Fibroblast of peridontal ligament (primary cell): Measurements from ENCODE around the gene MCTP2.
A peak's percentile ranks its signal among the peaks of the same experiment; 100 is the strongest.

Experiments
- DNase-seq: peaks from one replicate; pipeline ENCODE4 v3.0.0-alpha.2; 2010; ENCODE audit errors: extremely low read depth

Gene MCTP2, protein sequence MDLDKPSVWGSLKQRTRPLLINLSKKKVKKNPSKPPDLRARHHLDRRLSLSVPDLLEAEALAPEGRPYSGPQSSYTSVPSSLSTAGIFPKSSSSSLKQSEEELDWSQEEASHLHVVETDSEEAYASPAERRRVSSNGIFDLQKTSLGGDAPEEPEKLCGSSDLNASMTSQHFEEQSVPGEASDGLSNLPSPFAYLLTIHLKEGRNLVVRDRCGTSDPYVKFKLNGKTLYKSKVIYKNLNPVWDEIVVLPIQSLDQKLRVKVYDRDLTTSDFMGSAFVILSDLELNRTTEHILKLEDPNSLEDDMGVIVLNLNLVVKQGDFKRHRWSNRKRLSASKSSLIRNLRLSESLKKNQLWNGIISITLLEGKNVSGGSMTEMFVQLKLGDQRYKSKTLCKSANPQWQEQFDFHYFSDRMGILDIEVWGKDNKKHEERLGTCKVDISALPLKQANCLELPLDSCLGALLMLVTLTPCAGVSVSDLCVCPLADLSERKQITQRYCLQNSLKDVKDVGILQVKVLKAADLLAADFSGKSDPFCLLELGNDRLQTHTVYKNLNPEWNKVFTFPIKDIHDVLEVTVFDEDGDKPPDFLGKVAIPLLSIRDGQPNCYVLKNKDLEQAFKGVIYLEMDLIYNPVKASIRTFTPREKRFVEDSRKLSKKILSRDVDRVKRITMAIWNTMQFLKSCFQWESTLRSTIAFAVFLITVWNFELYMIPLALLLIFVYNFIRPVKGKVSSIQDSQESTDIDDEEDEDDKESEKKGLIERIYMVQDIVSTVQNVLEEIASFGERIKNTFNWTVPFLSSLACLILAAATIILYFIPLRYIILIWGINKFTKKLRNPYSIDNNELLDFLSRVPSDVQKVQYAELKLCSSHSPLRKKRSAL

GRCh38 chr15:94230883-94231722, at the start of gene MCTP2:
Gene MCTP2, plus strand, starts transcription at chr15:94231561. Its CDS starts 66,705 bp downstream, at chr15:94298266.
- DNase-seq, result peak; percentile 83

- no peak for DNase-seq
These were observed 48.5 kb upstream of the MCTP2 start for GRCh38 chr15:94182883-94183282.

DNA sequence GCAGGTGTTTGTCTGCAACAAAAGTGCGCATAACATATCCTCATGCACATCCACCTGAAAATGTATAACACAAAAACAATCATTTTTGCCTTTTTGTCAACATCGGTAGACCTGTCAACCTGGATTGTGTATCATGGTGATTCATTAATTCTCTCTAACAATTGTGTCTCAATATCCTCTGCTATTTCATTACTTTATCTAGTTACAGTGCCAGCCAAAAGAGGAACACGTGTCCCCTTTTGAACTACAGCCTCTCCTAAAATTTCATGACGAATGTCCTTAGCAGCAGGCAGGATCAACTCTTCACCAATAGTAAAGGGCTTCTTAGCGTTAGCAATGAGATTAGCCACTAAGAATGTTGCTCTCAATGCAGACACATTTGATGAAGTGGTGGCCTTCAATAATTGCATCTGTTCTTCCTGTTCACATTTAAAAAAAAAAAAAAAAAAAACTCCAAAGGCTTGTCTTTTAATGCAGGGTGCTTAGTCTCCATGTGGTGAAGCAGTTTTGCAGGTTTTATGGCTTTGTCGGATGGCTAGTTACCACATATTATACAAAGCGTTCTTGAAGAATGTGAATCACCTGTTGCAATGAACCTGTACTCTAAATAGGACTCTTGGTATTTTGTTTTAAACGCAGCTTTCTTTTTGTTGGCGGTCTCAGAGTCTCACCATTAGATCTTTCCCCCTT, 45.7 kb upstream of the MCTP2 start:
- DNase-seq, result no peak

DNA sequence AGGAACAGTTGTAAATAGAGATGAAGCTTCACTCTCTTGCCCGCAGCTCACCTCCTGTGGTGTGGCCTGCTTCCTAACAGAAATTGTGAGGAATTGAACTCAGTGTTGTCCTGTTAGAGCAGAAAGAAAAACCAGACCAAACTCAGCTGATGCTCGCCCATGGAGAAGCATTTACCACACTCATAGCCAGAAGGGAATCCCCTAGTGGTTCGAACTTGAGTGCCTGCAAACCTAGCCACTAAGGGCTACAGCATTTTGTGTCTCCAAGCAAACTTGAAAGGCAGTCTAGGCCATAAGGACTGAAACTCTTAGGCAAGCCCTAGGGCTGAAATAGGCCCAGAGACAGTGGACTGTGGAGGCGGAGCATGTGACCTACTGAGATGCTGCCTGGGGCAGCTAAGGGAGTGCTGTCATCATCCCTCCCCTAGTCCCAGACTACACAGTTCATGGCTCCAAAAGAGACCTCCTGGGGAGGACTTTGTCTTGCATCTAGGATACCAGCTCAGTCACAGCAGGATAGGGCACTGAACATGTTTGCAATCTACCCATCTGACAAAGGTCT, 44.5 kb upstream of the MCTP2 start:
- DNase-seq, result no peak

DNA sequence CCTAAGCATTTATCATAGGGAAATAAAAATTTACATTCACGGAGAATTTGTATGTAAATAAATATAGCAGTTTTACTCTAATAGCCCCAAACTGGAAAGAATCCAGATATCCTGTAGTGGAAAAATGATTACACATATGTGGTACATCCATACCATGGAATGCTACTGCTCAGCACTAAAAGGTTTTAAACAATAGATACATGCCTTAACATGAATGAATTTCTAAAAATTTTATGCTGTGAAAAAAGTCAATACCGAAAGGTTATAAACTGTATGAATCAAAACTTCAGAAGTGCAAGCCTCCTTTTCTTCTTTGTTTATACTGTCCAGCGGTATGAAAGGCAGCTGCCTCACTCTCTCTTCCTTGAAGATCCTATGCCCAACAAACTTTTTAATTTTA, 37.5 kb upstream of the MCTP2 start:
- no peak for DNase-seq

GRCh38 chr15:94196531-94196930, 34.8 kb upstream of the MCTP2 start:
- peak; percentile 70 for DNase-seq

DNA sequence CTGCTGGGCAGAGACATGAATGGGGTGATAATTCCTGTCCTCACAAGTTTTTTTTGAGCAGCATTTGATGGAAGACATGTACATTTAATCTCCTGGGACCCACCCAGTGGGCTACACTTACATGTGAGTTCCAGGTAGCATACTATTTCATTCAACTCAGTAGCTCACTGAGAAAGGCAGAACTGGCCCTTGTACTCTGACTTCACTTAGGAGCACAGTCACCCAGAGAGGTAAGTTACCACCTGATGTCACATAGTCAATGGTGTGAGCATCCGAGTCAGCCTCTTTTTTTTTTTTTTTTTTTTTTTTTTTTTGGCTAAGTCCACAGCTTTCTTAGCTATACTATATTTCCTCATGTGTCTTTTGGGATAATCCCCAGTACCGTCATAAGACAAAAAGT, 32.7 kb upstream of the MCTP2 start:
- no peak for DNase-seq

GRCh38 chr15:94199725-94200124, 31.6 kb upstream of the MCTP2 start:
- no peak for DNase-seq

DNA sequence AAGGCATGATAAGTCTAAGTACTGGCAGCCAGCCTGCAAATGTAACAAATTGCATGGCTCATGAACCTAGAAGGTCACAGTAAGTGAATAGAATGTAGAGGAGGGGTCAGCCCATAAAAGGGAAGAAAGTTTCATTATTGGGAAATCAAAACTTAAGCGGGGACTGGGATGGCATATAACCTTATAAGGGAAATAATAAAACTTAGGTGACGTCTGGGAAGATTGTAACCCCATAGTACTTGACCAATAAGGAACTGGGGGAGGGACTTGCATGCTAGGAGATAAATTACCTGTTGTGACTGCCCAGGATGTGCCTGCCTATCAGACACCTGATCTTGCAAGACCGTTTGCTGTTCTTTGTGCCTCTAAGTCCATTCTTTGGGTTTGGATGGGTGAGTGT, 28.1 kb upstream of the MCTP2 start:
- no peak for DNase-seq

DNA sequence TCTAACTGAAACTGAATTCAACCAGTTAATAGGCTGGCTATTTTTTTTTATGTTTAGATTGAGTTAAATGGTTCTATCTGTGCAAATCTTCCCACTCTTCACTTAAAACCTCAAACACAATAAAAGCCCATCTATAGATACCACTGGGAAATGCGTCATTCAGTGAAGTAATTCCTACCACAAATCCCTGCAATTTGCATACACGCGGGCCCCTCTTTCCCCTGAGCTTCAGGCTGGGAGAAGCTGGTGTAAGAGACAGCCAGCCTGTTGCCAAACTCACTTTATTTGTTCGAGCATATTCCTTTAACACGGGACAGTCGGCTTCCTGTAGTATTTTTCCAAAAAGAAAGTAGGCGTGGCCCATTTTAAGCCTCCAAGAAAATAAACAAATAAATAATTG, 26.0 kb upstream of the MCTP2 start:
- DNase-seq, result peak; percentile 97

DNA sequence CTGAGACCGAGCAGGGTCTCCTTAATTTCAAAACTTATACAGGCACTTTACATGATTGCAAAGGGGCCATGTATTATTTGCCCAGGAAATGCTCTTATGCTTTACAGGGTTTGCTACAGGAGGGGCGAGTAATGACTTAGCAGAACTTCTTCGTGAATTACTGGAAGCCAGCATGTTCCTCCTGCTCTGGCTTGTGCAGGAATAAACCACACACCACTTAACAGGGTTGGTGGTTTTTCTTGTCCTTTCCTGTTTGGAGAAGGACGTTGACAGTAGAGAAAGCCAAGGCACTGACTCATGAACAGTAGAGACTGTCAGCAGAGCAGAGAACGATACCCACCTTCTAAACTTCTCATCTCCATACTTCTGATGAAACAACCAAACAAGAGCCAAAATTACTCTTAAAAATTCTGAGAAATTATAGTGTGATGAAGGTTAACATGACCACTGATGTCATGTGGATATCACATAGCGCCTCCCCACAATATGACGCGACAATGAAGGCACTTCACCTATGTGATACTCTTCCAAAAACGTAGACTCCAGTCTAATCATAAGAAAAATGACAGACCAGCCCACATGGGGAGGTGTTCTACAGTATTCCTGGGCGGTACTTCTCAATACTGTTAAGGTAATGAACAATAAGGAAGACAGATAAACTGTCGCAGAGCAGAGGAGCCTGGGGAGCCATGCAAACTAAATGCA, 24.7 kb upstream of the MCTP2 start:
- DNase-seq, result peak; percentile 94

GRCh38 chr15:94212291-94212690, 19.1 kb upstream of the MCTP2 start:
- DNase-seq, result no peak

- peak; percentile 68 for DNase-seq
These were observed 5.7 kb upstream of the MCTP2 start for GRCh38 chr15:94225616-94226015.

- DNase-seq, result no peak
These were observed 2.8 kb upstream of the MCTP2 start for GRCh38 chr15:94228611-94229010.

- no peak for DNase-seq
These were observed 1.6 kb upstream of the MCTP2 start for GRCh38 chr15:94229591-94230369.

GRCh38 chr15:94230431-94230882, 904 bp upstream of the MCTP2 start:
- DNase-seq, result peak; percentile 47

DNA sequence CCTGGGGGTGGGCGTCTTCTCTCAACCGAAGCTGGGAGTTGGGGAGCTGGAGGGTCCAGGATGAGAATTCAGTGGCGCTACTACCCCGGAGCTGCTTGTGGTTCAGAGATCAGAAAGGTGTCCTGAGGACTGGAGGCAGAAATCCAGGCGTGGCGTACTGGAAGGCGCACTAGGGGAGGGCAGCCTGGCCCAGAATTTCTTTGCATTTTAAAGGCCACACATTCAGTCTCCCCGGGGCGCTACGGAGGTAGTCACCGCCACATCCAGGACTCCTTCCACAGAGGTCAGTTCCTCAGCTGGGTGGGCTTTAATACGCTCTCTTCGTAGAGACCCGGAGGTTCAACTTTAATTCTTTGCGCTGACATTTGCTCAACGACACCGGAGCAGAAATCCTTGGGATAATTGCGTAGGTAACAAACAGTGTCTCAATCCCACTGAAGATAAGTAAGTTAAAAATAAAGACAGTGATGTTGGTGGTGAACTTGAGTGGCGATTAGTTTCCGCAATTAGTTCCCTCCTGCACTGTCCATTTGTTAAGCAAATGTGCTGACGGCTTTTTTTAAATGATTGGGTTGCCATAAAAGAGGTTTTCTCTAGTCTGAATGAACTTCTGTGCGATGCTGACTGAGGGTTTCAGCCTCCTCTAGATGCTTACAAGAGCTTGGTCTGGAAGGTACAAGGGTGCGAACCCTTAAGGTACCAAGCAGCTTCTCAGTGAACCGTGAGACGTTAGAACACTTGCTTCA, 535 bp downstream of the MCTP2 start:
- DNase-seq, result no peak

DNA sequence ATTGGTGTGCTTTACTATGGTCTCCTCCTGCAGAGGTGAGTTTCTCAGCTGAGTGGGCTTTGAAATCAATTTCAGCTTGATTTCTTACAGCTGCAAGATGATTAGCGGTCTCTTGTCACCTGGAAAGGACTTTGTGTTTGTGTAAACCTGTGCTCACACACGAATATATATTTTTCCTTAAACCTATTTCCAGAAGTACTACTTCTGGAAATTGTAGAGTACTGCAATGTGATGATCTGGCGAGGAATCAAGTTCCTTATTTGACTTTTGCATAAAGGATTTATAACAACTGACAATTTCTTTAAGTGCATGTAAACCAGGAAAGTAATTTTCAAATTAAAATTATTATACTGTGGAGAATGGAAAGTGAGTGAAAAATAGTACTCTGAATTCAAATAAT, 2.1 kb downstream of the MCTP2 start:
- DNase-seq, result no peak

GRCh38 chr15:94234300-94234699, 2.9 kb downstream of the MCTP2 start:
- peak; percentile 48 for DNase-seq
